ENCODE results near the gene PLD5. TPM values are rescaled to one million over a fixed set of nuclear protein-coding genes. Genes with fewer than 3 reads are reported as not detected.

PLD5 gene
- total RNA-seq, 2 donors from 2014 or later = 0.05 TPM; not detected in 1

DNA sequence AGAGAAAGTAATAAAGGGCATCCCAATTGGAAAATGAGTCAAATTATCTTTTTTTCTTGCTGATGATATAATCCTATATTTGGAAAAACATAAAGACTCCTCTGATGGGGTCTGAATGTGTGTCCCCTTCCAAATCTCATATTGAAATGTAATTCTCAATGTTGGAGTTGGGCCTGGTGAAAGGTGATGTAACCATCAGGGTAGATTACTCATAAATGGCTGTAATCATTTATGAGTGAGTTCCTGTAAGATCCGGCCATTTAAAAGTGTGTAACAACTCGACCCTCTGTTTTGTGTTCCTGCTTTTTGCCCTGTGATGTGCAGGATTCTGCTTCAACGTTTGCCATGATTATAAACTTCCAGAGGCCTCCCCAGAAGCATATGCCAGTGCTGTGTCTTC is 481.3 kb downstream of the PLD5 start:
- intact Hi-C loops (cut with DNase I) = no loop called here
- DNase-seq (no peak), ATAC-seq (no peak)

DNA sequence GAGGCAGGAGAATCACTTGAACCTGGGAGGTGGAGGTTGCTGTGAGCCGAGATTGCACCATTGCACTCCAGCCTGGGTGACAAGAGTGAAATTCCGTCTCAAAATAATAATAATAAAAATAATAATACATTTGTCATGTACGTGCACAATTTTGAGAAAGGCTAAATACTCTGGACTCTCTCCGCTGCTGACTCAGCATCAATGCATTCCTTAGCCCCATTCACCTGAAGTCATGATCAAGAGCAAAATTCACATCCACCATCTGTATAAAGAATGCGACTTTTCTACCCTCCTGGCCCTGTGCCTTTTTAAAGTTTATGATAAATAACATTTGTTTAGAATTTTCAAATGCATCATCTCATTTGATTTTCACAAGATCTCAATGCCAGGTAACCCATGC is 490.1 kb downstream of the PLD5 start:
- intact Hi-C loops (cut with DNase I) = no loop called here
- ATAC-seq (no peak), DNase-seq (no peak)

DNA sequence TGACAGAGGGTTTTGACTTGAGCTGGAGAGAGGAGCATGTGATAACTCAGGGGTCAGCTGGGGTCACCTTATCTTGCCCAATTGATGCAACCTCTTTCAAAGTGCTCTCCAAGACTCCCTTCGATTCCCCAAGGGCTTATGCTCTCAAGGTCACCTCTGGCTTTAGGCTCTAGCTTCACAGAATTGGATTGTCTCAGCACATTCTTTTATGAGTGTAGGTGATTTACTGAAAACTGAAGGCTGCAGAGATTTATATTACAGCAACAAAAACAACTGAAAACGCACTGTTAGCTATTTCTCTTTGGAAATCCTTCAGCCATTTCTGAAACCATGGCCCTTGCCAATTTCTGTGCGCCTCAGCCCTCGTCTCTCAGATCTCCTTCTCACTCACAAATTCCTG is 491.1 kb downstream of the PLD5 start:
- DNase-seq (no peak), ATAC-seq (no peak)
- intact Hi-C loops (cut with DNase I) = no loop called here
